K562 (cell line): Measurements from ENCODE around the gene NBPF3. TPM values are rescaled to one million over a fixed set of nuclear protein-coding genes. Genes with fewer than 3 reads are reported as not detected.

Experiments used
- ATAC-seq: fragments of 200-7000 bp; cut with Tn5 transposase; 3 replicates; pipeline ENCODE4 v1.9.1; 2020; ENCODE audit warnings: moderate library complexity
- BruUV-seq: library from RNA; stranded (reverse); fragments of 400-500 nt; replicated peaks from 2 replicates; lab custom pipeline; 2021; lab: Mats Ljungman, UMichigan
- CTCF ChIA-PET: fragments of 300-600 bp; formaldehyde crosslinking; extraction: SDS; loops from one replicate; lab custom pipeline; 2021; ENCODE audit warnings: low intra/inter-chr PET ratio; lab: Yijun Ruan, JAX
- POLR2A ChIA-PET: fragments of 300-600, 350-650 bp; sonication (Branson Sonifier 250); formaldehyde crosslinking; extraction: SDS; loops from one replicate; lab custom pipeline; 2021; ENCODE audit warnings: antibody characterized with exemption, inconsistent platforms; lab: Yijun Ruan, JAX
- DNase-seq, 4 experiments: peaks; one replicate each; pipeline versions ENCODE4 v3.0.0 to v3.0.0-alpha.2; 2011 to 2018; ENCODE audit warnings: low spot score in 3 of 4, mixed read lengths in 3 of 4; ENCODE audit errors: extremely low read depth in 1 of 4
- FAIRE-seq: peaks from 2 replicates; lab custom pipeline; 2011; peaks lifted over from hg19 to GRCh38; lab: Jason Lieb, UNC
- H2AFZ ChIP-seq: 2 replicates; pipeline ENCODE4 v1.6.0; 2011; ENCODE audit warnings: low read depth, low read length, control low read depth, inconsistent platforms
- H3K27ac ChIP-seq: fragments of 200-600 bp; 3 replicates; pipeline ENCODE4 v1.8.0; 2011; ENCODE audit warnings: low read depth, mild to moderate bottlenecking, control low read depth, inconsistent platforms, low read length, moderate library complexity, mixed read lengths; ENCODE audit errors: extremely low read depth
- H3K27me3 ChIP-seq, 2 experiments: fragments of 300-600 bp in 1 of 2; 2 replicates in 1 of 2; 3 replicates in 1 of 2; pipeline versions ENCODE4 v1.6.0 to v1.8.0; 2011; ENCODE audit warnings: inconsistent platforms in 2 of 2, low read length in 2 of 2, mild to moderate bottlenecking in 1 of 2, mixed read lengths in 1 of 2, moderate library complexity in 1 of 2; ENCODE audit not compliant: control insufficient read depth in 2 of 2, insufficient read depth in 2 of 2
- H3K36me3 ChIP-seq: fragments of 300-600 bp; 3 replicates; pipeline ENCODE4 v1.8.0; 2011; ENCODE audit warnings: mild to moderate bottlenecking, low read length, inconsistent platforms; ENCODE audit not compliant: control insufficient read depth, insufficient read depth
- H3K4me1 ChIP-seq, 2 experiments: fragments of 200-600 bp in 1 of 2; replicated peaks in 1 of 2; 2 replicates in 1 of 2; 3 replicates in 1 of 2; pipeline versions ENCODE4 v1.5.1 to v1.8.0; 2011; ENCODE audit warnings: inconsistent platforms in 2 of 2, low read length in 2 of 2, mild to moderate bottlenecking in 1 of 2, mixed read lengths in 1 of 2, moderate library complexity in 1 of 2; ENCODE audit not compliant: control insufficient read depth in 2 of 2, insufficient read depth in 2 of 2
- H3K4me2 ChIP-seq: 2 replicates; pipeline ENCODE4 v1.6.1; 2011; ENCODE audit warnings: low read length, control low read depth, inconsistent platforms, mixed read lengths; ENCODE audit not compliant: insufficient read depth
- H3K4me3 ChIP-seq: fragments of 200-600 bp; sonication (generic), shearing (Covaris generic); 2 replicates; pipeline ENCODE4 v1.5.1; 2016; ENCODE audit warnings: control low read depth, inconsistent platforms
- H3K79me2 ChIP-seq: fragments of 200-600 bp; 3 replicates; pipeline ENCODE4 v1.8.0; 2011; ENCODE audit warnings: low read length, inconsistent platforms; ENCODE audit not compliant: control insufficient read depth, insufficient read depth
- H3K9ac ChIP-seq, 2 experiments: 2 replicates each; pipeline versions ENCODE4 v1.6.0 to v1.6.1; 2011; ENCODE audit warnings: low read depth in 2 of 2, low read length in 2 of 2, control low read depth in 1 of 2, inconsistent platforms in 1 of 2, mild to moderate bottlenecking in 1 of 2, mixed read lengths in 1 of 2; ENCODE audit not compliant: insufficient read depth in 1 of 2
- H3K9me1 ChIP-seq: one replicate; pipeline ENCODE4 v1.6.0; 2011; ENCODE audit warnings: inconsistent platforms, mild to moderate bottlenecking, low read length, moderate library complexity; ENCODE audit not compliant: control insufficient read depth, insufficient read depth
- H3K9me3 ChIP-seq: replicated peaks from 2 replicates; pipeline ENCODE4 v1.5.1; 2011; ENCODE audit warnings: low read depth, low read length, inconsistent platforms; ENCODE audit not compliant: control insufficient read depth, insufficient read depth
- H4K20me1 ChIP-seq: replicated peaks from 2 replicates; pipeline ENCODE4 v1.6.1; 2011; ENCODE audit warnings: low read length, inconsistent platforms, mixed read lengths; ENCODE audit not compliant: control insufficient read depth, insufficient read depth
- HNRNPK ChIP-seq: fragments of 200-400 bp; formaldehyde crosslinking; IDR thresholded peaks from one replicate; pipeline ENCODE4 v1.6.1; 2018; ENCODE audit warnings: mild to moderate bottlenecking, low read depth, low read length; ENCODE audit not compliant: poor library complexity, severe bottlenecking
- KDM1A ChIP-seq, 2 experiments: fragments of 450-650 bp; IDR thresholded peaks; 2 replicates each; pipeline ENCODE4 v1.6.1; 2016; ENCODE audit warnings: mild to moderate bottlenecking in 2 of 2
- KLF10 ChIP-seq: fragments of 250-450 bp; sonication (Bioruptor Pico); IDR thresholded peaks from 2 replicates; pipeline ENCODE4 v1.6.1; 2021; ENCODE audit warnings: matching md5 sums
- KLF6 ChIP-seq: fragments of 250-450 bp; sonication (Bioruptor Pico); IDR thresholded peaks from 2 replicates; pipeline ENCODE4 v1.4.0; 2020; ENCODE audit warnings: mild to moderate bottlenecking, moderate library complexity, borderline replicate concordance
- LEF1 ChIP-seq: fragments of 450-650 bp; IDR thresholded peaks from 2 replicates; pipeline ENCODE4 v1.6.1; 2016; ENCODE audit warnings: mild to moderate bottlenecking
- MYNN ChIP-seq, 2 experiments: sonication (generic); formaldehyde crosslinking in 1 of 2; IDR thresholded peaks; 2 replicates each; pipeline versions ENCODE4 v1.5.0 to v1.6.1; 2016 to 2020; ENCODE audit warnings: antibody characterized with exemption in 1 of 2, missing genetic modification reagents in 1 of 2
- NKRF ChIP-seq: fragments of 450-650 bp; IDR thresholded peaks from 2 replicates; pipeline ENCODE4 v1.6.1; 2016; ENCODE audit warnings: borderline replicate concordance
- PCBP1 ChIP-seq: fragments of 200-400 bp; formaldehyde crosslinking; IDR thresholded peaks from 2 replicates; pipeline ENCODE4 v1.6.1; 2018; ENCODE audit warnings: mild to moderate bottlenecking, low read depth, low read length; ENCODE audit not compliant: poor library complexity, severe bottlenecking
- POLR3A ChIP-seq: IDR thresholded peaks from 2 replicates; pipeline ENCODE4 v1.6.1; 2011; ENCODE audit warnings: borderline replicate concordance, mild to moderate bottlenecking, moderate library complexity; ENCODE audit not compliant: insufficient read length, insufficient read depth; ENCODE audit errors: extremely low read depth
- SP2 ChIP-seq: IDR thresholded peaks from 2 replicates; pipeline ENCODE4 v1.6.1; 2011; ENCODE audit warnings: mild to moderate bottlenecking, low read depth, low read length, moderate library complexity; ENCODE audit not compliant: poor library complexity, severe bottlenecking; ENCODE audit errors: extremely low read depth
- SUPT5H ChIP-seq: fragments of 450-650 bp; IDR thresholded peaks from 2 replicates; pipeline ENCODE4 v1.6.1; 2016
- U2AF1 ChIP-seq: fragments of 200-400 bp; formaldehyde crosslinking; optimal IDR thresholded peaks from 2 replicates; pipeline ENCODE3; 2017; ENCODE audit warnings: mild to moderate bottlenecking, low read depth, low read length, moderate library complexity
- ZNF239 ChIP-seq: fragments of 250-450 bp; sonication (Bioruptor Pico); IDR thresholded peaks from 2 replicates; pipeline ENCODE4 v1.4.0; 2020; ENCODE audit warnings: mild to moderate bottlenecking
- WGBS: fragments of 100-300 bp; shearing (Covaris generic); methylation state at CpG from one replicate; pipeline ENCODE4 v1.1.6; 2016; ENCODE audit warnings: low coverage, mixed read lengths; ENCODE audit not compliant: insufficient coverage; ENCODE audit errors: missing lambda C conversion rate; 5-methylcytosine and 5-hydroxymethylcytosine counted together
- in situ Hi-C: fragments of 300-500 bp; cut with MboI; formaldehyde crosslinking; loops from 4 replicates; pipeline ENCODE4 v1.15.0; 2018; ENCODE audit warnings: inconsistent platforms, mixed read lengths
- intact Hi-C: fragments of 100-400 bp; cut with micrococcal nuclease; formaldehyde crosslinking; loops from 2 replicates; pipeline ENCODE4 v1.14.2; 2022
- polyA plus RNA-seq, 8 experiments: library from polyadenylated mRNA; depleted of rRNA in 4 of 8; stranded (reverse) in 5 of 8; unstranded in 3 of 8; fragments of >200 nt; fragmentation: Nextera tagmentation in 2 of 8; fragmentation: Illumina TruSeq in 1 of 8; extraction: Ambion mirVana in 2 of 8; extraction: Trizol in 1 of 8; gene quantifications; 2 replicates each; pipeline versions ENCODE4 v1.2.1 to v1.2.3, GENCODE V29; 2011 to 2014; ENCODE audit warnings: inconsistent platforms in 1 of 8, missing spikeins in 1 of 8
- total RNA-seq, 7 experiments: library from RNA; depleted of rRNA in 6 of 7; stranded (reverse); fragments of >200 nt in 6 of 7; fragmentation: Illumina TruSeq in 2 of 7; extraction: Trizol in 2 of 7; gene quantifications; 2 replicates each; pipeline versions ENCODE4 v1.2.1 to v1.2.3, GENCODE V29; 2011 to 2021; ENCODE audit warnings: low replicate concordance in 1 of 7
- TF ChIP-seq, protein P1 (sequence below): fragments of 450-650 bp; IDR thresholded peaks from 2 replicates; pipeline ENCODE4 v1.7.0; 2016; ENCODE audit warnings: borderline replicate concordance
- TF ChIP-seq, protein P2 (sequence below): fragments of 200-800 bp; sonication (Bioruptor generic); IDR thresholded peaks from 2 replicates; pipeline ENCODE4 v1.6.1; 2017; ENCODE audit warnings: missing genetic modification characterization, missing compliant biosample characterization

Gene NBPF3
- total and polyA plus RNA-seq, 9 of the 15 experiments (the other 6 are each of a cell fraction or from before 2014, with no cell fraction given): 1.5 to 7.3 (median 5.4) TPM

- in situ Hi-C loops: no loop called here
- FAIRE-seq: no peak
- Histone ChIP-seq H3K4me1 (no peaks in the 10 kb centered on the region), H3K27me3 (peaks cover 2 to 21% of the 10 kb centered on the region in 2 experiments; a peak in 2 of 5 replicates), H3K79me2 (no peaks in the 10 kb centered on the region), H4K20me1 (no peaks in the 10 kb centered on the region), H3K4me2 (no peak overlapping the region), H3K27ac (no peak overlapping the region), H3K36me3 (no peaks in the 10 kb centered on the region), H3K9ac (no peak overlapping the region), H2AFZ (no peak overlapping the region), H3K9me1 (no peaks in the 10 kb centered on the region), H3K4me3 (no peak overlapping the region), H3K9me3 (no peaks in the 10 kb centered on the region)
- DNase-seq: no peak
- no peak for ATAC-seq
- intact Hi-C loops: no loop called here
- ChIA-PET POLR2A (interaction anchor here (0.6 to 1.7 kb wide), 3 partner anchors 11 to 280 kb away, joined by 3 to 5 read pairs (median 4); no protein-coding TSS in a partner anchor), CTCF (interaction anchor here (1.8 kb wide), 1 partner anchor 99 kb away, joined by 13 read pairs; no protein-coding TSS in a partner anchor)
- TF ChIP-seq, protein P1, sequence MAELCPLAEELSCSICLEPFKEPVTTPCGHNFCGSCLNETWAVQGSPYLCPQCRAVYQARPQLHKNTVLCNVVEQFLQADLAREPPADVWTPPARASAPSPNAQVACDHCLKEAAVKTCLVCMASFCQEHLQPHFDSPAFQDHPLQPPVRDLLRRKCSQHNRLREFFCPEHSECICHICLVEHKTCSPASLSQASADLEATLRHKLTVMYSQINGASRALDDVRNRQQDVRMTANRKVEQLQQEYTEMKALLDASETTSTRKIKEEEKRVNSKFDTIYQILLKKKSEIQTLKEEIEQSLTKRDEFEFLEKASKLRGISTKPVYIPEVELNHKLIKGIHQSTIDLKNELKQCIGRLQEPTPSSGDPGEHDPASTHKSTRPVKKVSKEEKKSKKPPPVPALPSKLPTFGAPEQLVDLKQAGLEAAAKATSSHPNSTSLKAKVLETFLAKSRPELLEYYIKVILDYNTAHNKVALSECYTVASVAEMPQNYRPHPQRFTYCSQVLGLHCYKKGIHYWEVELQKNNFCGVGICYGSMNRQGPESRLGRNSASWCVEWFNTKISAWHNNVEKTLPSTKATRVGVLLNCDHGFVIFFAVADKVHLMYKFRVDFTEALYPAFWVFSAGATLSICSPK: no peak
- no peak for TF ChIP-seq KLF6 (CRISPR knock-in tag)
- no peak for TF ChIP-seq SP2
- no peak for TF ChIP-seq ZNF239 (CRISPR knock-in tag)
- no peak for TF ChIP-seq U2AF1
- no peak for TF ChIP-seq PCBP1
- no peak for TF ChIP-seq SUPT5H
- no peak for TF ChIP-seq NKRF
- no peak for TF ChIP-seq HNRNPK
- no peak for TF ChIP-seq POLR3A
- TF ChIP-seq LEF1: no peak
- TF ChIP-seq KLF10 (CRISPR knock-in tag): no peak
- no peak for TF ChIP-seq MYNN (IDR thresholded peaks at IDR 0.05)
- TF ChIP-seq MYNN (CRISPR knock-in tag; IDR thresholded peaks at IDR 0.05): no peak
- TF ChIP-seq, protein P2, sequence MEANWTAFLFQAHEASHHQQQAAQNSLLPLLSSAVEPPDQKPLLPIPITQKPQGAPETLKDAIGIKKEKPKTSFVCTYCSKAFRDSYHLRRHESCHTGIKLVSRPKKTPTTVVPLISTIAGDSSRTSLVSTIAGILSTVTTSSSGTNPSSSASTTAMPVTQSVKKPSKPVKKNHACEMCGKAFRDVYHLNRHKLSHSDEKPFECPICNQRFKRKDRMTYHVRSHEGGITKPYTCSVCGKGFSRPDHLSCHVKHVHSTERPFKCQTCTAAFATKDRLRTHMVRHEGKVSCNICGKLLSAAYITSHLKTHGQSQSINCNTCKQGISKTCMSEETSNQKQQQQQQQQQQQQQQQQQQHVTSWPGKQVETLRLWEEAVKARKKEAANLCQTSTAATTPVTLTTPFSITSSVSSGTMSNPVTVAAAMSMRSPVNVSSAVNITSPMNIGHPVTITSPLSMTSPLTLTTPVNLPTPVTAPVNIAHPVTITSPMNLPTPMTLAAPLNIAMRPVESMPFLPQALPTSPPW (CRISPR knock-in tag): no peak
- TF ChIP-seq KDM1A (IDR thresholded peaks at IDR 0.05): no peak
- no TSS peak for BruUV-seq
- 60% methylated on average over 9 of the region's 9 CpGs for WGBS
These were observed 29.6 kb downstream of the NBPF3 start for GRCh38 chr1:21469581-21469980.
